Measurements from ENCODE around the gene HPCAL1.

HPCAL1 gene

DNA sequence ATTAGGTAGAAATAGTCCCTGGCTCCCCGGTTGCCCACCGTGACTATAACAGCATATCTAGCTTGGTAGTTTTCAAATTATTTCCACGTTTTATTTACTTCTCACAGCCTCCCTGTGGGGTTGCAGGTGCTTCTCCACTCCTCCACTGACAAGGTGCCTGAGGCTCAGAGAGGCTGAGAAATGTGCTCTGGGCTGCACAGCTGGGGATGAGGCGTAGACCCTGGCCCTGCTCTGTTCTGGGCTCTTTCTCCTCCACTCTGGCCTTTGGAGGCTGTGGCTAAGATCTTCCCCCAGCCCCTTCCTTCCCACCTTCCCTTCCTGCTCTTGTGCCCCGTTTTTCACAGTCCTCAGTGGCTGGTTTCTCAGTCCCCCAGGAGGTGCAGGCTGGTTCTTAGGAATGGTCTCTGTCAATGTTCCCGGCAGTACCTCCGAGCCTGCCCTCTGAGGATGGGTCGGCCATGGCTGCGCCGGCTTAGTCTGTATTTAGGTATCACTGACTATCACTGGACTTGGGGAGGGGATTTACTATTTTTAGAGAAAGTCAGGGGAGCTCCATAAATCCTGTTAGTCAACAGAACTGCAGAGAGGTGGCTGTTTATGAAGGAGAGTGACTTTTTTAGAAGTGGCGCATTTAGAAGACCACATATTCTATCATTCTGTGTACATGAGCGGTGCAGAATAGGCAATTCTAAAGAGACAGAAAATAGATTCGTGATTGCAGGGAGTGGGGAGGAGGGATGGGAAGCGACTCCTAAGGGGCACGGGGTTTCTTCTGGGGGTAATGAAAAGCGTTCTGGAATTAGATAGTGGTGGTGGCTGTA is 35.0 kb downstream of the HPCAL1 start:
- no peak for DNase-seq (ENCODE audit: low spot score)

DNA sequence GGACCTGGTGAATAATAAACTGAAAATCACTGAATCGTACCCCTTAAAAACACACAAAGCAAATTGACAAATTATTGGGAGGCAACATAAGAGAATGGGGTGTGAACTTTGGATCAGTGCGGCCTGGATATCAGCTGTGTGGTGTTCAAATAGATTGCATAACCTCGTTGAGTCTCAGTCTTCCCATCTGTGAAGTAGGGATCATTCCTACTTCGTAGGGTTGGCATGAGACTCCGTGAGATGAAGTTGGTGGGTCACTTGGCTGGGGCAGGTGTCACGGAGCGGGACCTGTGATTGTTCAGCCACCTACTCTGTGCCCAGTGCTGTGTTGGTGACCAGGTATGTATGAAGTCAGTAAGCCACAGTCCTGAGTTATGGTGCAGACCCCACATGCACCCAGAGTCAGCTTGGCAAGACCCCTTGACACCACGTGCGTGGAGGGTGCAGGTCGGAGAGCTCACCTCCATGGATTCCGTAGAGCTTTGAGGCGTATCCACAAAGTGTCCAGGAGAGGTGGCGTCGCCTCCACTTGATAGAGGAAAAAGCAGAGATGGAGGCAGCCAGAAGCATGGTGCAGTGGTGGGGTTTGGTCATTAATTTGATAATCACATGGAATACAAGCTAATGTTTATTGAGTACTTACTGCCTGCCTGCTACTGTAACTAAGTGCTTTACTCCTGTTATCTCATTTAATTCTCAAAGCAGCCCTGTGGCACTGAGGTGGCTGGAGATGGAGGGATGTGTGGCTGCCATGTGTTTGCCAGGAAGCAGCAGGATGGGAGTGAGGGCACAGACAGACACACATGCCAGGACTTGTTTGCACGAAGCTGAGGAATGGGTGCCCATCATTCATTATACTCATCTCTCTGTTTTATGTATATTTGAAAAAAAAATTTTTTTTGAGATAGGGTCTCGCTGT is 35.8 kb downstream of the HPCAL1 start:
- no peak for DNase-seq (ENCODE audit: low spot score)

DNA sequence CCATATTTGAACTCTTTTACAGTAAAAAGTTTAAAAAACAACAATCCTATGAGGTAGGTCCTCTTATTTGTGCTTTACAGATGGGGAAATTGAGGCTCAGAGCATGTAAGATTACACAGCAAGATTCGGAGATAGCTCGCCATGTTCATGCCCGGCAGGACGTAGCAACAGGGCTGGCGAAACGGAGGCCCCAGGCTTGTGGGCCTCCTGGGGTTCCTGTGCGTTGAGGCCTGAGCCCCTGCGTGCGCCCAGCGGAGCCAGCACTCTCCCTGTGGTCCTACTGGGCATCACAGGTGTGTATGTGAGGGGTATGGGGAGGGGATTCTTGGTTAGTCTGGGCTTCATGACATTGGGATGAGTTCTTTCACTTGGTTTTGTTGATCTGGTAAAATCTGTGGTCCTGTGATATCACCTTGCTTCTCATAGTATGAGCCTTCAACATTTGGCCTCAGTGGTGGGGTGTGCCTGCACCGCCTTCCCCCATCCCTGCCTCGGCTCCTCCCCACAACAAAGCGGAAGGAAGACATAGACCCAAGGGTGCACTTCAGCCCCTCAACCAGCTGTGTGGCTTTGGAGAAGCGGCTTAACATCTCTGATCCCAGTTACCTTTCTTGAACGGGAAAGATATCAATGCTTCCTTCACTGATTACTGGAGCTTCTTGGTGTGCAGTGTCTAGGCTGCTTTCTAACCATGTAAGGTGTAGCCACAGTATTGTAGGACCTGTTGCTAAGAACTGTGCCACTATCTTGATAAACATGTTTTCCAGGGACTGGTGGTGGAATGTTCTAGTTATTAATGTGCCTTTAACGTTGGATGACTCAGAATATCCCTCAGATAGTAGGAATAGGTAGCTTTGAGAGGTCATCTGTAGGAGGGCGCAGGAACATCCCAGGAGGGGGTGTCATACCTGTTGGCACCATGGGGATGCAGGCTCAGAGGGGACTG is 37.2 kb downstream of the HPCAL1 start:
- no peak for DNase-seq (ENCODE audit: low spot score)

DNA sequence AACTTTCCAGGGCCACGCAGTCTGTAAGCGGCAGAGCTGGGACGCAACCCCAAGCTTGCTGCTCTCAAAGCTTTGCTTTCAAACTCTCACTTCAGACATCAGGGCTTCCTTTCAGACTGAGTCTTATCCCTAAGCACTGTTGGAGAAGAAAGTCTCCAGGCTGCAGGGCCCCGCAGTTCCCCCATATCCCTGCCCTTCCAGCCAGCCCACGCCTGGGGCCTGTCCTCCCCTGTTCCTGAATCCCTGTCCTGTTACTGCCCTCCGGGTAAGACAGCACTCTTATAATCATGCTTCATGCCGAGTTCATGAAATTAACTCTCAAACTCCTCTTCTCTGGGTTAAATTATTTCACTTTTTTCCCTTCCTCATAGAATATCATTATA is 37.9 kb downstream of the HPCAL1 start:
- DNase-seq (ENCODE audit: low spot score), result no peak

DNA sequence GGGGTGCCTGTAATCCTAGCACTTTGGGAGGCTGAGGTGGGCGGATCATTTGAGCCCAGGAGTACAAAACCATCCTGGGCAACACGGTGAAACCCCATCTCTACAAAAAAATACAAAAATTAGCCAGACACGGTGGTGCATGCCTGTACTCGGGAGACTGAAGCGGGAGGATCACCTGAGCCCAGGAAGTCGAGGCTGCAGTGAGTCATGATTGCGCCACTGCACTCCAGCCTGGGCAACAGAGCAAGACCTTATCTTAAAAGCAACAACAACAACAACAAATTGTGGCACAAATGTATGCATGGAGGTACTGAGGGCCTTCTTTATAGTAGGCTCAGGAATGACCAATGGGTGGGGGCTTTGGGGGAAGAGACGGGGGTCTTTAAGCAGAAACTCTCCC is 38.5 kb downstream of the HPCAL1 start:
- no peak for DNase-seq (ENCODE audit: low spot score)

DNA sequence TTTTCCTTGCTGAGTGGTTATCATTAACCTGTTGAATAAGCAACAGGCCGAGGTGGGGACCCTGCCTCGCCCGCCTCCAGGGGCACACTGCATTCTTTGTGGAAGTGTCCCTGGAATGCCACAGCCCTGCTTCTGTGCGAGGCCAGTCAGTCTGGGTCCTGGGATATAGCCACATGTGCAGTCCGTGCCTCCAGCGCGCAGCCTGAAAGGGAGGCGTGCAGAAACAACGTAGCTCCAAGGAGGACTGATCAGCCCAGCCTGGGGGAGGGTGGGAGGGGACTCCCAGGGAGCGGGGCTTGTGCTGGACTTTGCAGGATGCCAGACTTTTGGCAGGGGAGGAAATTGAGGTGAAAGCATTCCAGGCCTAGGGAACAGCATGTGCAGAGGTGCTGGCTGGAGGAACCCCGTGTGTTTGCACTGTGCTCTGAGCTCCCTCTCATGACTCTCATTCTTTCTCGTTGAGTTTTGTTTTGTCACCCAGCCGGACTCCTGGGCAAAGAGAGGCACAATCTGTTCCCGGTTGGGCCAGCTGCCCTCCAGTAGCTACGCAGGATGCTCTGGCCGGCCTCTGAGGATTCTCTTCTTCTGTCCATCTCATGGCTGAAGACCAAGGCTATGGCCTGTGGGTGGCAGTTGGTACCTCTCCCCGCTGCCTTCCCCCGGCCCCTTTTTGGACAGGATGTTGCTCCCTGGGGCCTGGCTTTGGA is 39.7 kb downstream of the HPCAL1 start:
- no peak for DNase-seq (ENCODE audit: low spot score)

DNA sequence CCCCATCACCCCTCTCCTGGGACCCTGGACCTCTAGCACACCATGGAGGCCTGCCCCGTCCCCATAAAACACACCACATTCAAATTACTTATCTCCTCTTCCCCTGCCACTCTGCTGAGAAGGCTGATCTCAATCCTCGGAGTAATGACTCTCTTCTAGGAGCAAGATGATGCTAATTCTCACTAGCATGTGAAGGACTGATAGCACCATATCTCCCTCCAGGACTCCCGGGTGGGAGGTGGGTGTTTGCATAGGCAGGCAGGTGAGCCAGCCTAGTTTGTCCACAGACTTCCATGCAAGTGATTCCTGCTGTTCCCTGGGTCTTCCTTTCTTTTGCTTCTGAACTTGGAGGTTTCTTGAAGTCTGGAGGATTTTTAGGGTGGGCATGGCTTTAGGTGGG is 40.5 kb downstream of the HPCAL1 start:
- no peak for DNase-seq (ENCODE audit: low spot score)

DNA sequence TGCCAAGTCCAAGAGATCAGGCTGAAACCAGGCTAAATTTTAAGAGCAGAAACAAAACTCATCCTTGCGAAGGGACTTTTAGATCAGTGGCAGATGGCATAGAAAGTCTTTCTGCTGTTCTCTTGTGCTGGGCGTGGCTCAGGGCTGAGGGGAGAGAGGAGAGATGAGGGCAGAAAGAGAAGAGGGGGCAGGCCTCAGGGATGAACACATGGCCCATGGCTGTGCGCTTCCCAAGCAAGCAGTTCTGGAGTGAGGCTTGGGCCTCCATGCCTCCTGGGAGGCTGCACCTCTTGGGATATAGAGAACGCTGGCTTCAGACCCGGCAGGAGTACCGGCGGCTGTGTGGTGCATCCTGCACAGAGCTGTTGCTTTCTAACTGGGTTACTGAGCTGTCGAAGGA is 41.0 kb downstream of the HPCAL1 start:
- DNase-seq (ENCODE audit: low spot score), result no peak

DNA sequence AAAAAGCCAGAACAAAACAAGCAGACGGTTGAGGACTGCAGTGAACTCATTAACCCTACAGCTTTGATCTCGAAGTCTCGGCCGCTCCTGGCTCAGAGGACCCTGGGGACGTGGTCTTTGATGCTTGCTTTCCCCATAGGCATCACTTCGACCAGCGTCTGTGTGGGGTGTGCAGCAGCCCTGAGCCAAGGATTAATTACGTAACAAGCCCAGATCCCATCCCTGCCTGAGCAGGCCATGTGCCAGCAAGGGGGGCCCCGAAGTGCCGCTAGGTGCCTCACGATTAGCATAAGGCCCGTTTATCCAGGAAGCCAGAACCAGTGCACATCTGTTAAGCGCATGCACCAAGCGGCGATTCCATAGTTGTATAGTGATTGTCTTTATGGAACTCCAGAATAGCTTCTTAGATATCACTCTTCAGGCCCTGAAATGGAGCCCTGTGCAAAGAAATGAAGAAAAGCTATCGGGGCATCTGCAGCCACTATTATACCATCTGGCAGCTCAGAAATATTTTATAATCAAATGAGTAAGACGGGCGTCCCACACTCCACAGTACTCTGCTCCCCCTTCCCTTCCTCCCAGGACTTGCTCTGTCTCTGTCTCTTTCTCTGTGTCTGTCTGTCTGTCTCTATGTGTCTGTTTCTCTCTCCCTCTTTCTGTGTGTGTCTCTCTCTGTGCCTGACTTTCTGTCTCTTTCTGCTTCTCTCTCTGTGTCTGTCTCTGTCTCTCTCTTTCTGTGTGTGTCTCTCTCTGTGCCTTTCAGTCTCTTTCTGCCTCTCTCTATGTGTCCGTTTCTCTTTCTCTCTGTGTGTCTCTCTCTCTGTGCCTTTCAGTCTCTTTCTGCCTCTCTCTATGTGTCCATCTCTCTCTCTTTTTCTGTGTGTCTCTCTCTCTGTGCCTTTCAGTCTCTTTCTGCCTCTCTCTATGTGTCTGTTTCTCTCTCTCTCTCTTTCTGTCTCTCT is 41.7 kb downstream of the HPCAL1 start:
- no peak for DNase-seq (ENCODE audit: low spot score)

DNA sequence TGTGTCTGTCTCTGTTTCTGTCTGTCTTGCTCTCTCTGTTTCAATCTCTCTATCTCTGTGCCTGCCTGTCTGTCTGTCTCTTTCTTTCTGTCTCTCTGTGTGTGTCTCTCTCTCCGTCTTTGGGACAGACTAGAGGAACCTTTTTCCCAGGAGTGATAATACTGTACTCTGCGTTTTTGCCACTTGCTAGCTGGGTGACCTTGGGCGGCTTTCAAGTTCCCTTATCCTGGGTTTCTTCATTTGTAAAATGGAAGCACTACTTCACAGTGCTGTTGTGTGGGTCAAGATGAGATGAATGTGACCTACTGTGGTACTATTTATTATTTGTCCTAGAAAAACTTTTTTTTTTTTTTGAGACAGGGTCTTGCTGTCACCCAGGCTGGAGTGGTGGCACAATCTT is 42.4 kb downstream of the HPCAL1 start:
- DNase-seq (ENCODE audit: low spot score), result no peak

DNA sequence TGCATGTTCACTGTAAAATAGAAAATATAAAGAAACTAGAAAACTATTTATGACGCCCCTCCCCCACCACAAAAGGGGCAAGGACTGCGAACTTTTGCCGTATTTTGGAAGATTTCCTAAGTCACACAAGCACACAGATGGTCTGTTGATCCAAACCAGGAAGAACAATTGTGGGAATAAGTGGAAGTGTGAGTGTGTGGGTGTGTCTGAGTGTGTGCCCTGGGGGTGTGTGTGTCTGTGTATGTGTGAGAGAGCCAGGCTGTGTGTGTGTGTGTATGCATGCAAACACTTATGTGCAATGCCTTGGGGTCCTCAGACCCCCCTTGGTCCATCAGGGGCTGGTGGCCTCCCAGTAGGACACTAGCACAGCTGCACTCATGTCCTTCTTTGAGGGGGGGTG is 43.1 kb downstream of the HPCAL1 start:
- no peak for DNase-seq (ENCODE audit: low spot score)

DNA sequence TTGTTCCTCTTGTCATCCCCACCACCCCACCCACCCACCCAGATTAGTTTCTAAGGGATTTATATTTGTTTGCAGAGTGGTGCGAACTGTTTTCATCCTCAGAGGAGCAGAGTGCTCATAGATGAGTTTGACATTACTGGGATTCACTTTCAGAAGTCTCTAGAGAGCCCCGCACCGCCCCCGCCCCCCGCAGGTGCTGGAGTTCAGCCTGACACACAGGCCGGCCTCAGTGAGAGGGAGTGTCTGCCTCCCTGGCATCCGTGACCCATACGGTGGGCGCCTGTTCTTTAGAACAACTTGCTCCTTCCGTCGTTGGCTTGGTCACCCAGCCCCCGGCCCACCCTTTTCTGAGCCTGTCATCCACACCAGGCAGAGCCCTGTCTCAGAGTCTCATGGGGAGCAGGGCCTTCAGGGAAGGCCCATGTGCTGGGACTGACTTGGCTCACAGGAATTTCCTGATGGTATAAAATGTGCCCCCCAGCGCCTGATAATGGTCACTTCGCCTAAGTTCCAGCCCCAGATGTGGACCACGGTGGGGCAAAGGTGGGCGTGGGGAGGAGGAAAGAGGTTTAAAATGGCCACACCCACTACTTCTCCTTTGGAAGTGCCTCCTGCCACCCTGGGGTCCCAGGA is 44.3 kb downstream of the HPCAL1 start:
- no peak for DNase-seq (ENCODE audit: low spot score)

DNA sequence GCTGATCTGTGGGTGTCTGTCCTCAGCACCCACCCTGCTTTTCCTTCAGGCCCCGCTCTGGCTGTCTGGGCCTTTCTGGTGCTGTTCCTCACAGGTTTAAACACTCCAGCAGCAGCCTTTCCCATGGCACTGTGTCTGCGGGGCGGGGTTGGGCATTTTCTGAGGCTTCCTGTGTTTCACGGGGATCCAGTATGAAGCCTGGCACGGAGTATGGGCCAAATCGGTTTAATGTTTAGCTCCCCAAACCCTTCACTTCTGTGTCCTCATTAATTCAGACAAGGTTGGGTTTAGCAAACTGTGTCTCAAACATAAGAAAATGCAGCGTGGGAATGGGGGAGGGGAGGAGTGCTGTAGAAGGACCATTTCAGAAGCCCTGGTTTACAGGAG is 44.9 kb downstream of the HPCAL1 start:
- DNase-seq (ENCODE audit: low spot score), result no peak

DNA sequence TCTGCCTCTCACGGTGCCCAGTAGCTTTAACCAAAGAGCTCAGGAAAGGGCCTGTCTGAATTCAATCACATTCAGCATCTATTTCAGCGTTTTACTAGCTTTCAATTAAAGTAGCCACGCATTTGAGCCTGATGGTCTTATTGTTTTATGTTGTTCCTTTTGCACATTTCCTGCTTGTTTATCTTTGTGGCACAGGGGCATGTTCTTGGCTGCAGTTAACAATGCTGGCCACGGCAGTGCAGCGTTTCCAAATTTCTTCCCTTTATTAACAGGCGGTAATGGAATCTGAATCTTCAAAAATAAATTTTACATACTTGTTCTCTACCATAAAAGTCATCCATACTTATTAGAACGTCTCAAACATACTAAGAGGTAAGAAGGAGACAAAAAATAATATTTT is 46.2 kb downstream of the HPCAL1 start:
- no peak for DNase-seq (ENCODE audit: low spot score)

DNA sequence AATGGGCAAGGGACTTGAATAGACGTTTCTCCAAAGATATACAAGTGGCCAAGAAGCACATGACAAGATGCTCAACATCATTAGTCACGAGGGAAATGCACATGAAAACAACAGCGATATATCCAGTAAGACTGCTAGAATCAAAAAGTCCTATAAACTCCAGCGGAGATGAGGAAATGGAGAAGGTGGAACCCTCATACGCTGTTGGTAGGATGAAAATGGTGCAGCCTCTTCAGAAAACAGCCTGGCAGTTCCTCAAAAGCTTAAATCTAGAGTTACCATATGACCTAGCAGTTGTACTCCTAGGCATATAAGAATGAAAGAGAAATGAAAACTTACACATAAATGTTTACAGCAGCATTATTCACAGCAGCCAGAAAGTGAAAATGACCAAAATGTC is 48.1 kb downstream of the HPCAL1 start:
- no peak for DNase-seq (ENCODE audit: low spot score)

DNA sequence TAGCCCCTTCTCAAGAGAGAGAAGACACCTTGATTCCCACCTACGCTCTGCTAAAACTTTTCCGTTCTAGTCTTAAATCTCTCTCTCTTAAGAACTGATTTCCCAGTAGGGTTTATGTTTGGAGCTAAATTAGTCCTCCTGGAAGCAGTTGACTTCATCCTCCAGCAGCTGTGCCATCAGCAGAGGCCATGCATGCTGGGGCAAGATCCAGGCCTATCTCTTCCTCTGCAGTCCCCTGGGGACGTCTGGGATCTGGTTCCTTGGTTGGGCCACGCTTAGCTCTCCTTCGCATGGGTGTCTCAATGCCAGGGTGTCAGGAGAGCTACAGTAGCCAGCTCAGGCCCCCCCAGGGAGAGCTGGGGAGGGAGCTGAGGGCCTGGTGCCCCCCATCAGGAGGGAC is 49.7 kb downstream of the HPCAL1 start:
- no peak for DNase-seq (ENCODE audit: low spot score)

DNA sequence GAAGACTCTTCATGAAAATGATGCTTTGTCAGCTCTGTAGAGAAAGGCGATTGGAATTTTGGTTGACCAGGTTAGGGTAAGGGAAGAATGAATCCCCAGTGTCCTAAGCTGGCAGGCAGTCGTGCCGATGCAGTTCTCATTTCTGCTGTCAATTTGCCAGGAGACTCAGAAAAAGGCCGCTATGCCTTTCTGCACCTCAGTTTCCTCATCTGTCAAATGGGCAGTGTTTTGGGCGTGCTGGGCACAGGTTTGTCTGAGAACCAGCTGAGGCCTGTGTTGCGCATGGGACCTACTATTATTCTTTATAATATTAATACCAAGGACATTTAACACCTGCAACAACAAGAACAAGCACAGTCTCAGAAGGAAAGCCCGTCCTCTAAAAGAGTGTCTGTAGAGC is 50.3 kb downstream of the HPCAL1 start:
- no peak for DNase-seq (ENCODE audit: low spot score)

DNA sequence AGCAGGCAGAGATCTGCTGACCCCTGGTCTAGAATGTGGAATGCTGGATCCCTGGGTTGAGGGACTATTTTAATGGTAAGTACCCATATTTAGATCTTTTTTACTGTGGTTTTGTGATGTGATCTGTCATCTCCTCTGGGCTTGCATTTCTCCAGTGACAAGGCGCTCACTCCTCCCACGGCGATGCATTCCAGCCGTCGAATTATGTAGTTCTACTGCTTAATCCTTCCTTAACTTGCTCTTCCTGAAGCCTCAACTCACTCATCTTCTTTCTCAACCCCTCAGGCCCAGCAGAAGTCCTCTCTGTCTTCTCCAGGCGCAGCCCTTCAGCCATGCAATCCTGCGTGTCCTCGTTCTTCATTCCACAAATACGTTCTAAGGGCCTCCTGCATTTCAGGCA is 51.2 kb downstream of the HPCAL1 start:
- DNase-seq (ENCODE audit: low spot score), result no peak

DNA sequence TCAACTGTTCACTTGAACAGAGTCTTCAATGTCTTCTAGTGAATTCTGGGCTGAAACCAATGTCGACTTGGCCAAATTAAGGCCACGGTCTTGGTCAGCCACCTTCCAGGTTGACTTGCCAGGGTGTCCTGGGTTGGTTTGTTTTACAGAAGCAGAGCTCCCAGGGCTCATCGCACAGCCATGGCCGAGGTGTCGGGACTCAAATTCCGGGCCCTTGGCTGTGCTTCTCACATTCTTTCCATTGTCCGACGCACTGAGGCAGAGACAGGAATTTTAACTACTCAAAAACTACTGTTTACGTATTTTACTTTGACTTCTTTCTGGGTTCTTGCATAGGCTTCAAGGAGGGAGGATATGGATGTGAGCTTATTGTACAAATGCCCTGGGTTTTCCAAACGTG is 51.7 kb downstream of the HPCAL1 start:
- no peak for DNase-seq (ENCODE audit: low spot score)

Measured in activated CD4-positive, alpha-beta T cell treated with anti-CD3 and anti-CD28 coated beads, Interleukin-2, Interleukin-4, amounts not matched to agents 100 ng/mL and 50 ng/mL, durations not matched to agents 16 hours and 8 hours (primary cell).